Vagina (tissue), 2 donors: ENCODE results near the gene CMSS1. TPM values are rescaled to one million over a fixed set of nuclear protein-coding genes. Genes with fewer than 3 reads are reported as not detected.

Source experiments
- DNase-seq, 2 donors: peaks; one replicate each; pipeline ENCODE4 v3.0.0-alpha.2; 2017; ENCODE audit errors: extremely low spot score in 2 of 2
- H3K27ac ChIP-seq: fragments of 200-600 bp; sonication (generic); one replicate; pipeline ENCODE4 v1.5.1; 2019
- H3K27me3 ChIP-seq: fragments of 200-600 bp; sonication (generic); one replicate; pipeline ENCODE4 v1.5.1; 2019
- H3K36me3 ChIP-seq, 2 donors: fragments of 200-600 bp; sonication (generic); one replicate each; pipeline ENCODE4 v1.5.1; 2017 to 2019
- H3K4me1 ChIP-seq: fragments of 200-600 bp; sonication (generic); one replicate; pipeline ENCODE4 v1.5.1; 2019
- H3K4me3 ChIP-seq, 2 donors: fragments of 200-600 bp; sonication (generic); 1 replicate in 1 of 2; 2 replicates in 1 of 2; pipeline ENCODE4 v1.5.1; 2016 to 2019
- H3K9me3 ChIP-seq: fragments of 200-600 bp; sonication (generic); one replicate; pipeline ENCODE4 v1.5.1; 2019
- POLR2A ChIP-seq, 2 donors: fragments of 450-650 bp; IDR thresholded peaks; one replicate each; pipeline ENCODE4 v1.6.1; 2017; ENCODE audit warnings: antibody characterized with exemption in 2 of 2, mild to moderate bottlenecking in 2 of 2, moderate library complexity in 2 of 2
- POLR2AphosphoS5 ChIP-seq, 2 donors: sonication (generic); formaldehyde crosslinking; IDR thresholded peaks; one replicate each; pipeline ENCODE4 v1.9.0; 2017; ENCODE audit warnings: antibody characterized with exemption in 2 of 2, mild to moderate bottlenecking in 2 of 2, low read depth in 1 of 2; ENCODE audit not compliant: insufficient read depth in 1 of 2
- intact Hi-C: fragments of 100-400 bp; cut with DNase I; formaldehyde crosslinking; loops from one replicate; pipeline ENCODE4 v1.15.1; 2023
- total RNA-seq: library from RNA; depleted of rRNA; stranded (reverse); fragments of >200 nt; gene quantifications from one replicate; pipeline ENCODE4 v1.2.3, GENCODE V29; 2016
- TF ChIP-seq, protein P1 (sequence below), 3 experiments: fragments of 450-650 bp in 2 of 3; fragments of 200-600 bp in 1 of 3; sonication (generic) in 1 of 3; IDR thresholded peaks; one replicate each; pipeline ENCODE4 v1.5.1; 2017 to 2019; ENCODE audit warnings: antibody characterized with exemption in 3 of 3, mild to moderate bottlenecking in 2 of 3, moderate library complexity in 2 of 3

CMSS1 gene
- total RNA-seq, 1 donor from 2014 or later, result 21.4 TPM

GRCh38 chr3:99781761-99782160 is 35.9 kb upstream of the CMSS1 start:
- no peak for DNase-seq
- Histone ChIP-seq H3K9me3 (no peaks in the 10 kb centered on the region), H3K27ac (no peak overlapping the region), H3K27me3 (no peaks in the 10 kb centered on the region), H3K36me3 (no peaks in the 10 kb centered on the region), H3K4me1 (no peaks in the 10 kb centered on the region), H3K4me3 (no peak overlapping the region)
- TF ChIP-seq POLR2AphosphoS5 (IDR thresholded peaks at IDR 0.05; ENCODE audit: insufficient read depth in 1 of 2, low read depth in 1 of 2) (no peak), POLR2A (IDR thresholded peaks at IDR 0.05) (no peak)
- TF ChIP-seq, protein P1, sequence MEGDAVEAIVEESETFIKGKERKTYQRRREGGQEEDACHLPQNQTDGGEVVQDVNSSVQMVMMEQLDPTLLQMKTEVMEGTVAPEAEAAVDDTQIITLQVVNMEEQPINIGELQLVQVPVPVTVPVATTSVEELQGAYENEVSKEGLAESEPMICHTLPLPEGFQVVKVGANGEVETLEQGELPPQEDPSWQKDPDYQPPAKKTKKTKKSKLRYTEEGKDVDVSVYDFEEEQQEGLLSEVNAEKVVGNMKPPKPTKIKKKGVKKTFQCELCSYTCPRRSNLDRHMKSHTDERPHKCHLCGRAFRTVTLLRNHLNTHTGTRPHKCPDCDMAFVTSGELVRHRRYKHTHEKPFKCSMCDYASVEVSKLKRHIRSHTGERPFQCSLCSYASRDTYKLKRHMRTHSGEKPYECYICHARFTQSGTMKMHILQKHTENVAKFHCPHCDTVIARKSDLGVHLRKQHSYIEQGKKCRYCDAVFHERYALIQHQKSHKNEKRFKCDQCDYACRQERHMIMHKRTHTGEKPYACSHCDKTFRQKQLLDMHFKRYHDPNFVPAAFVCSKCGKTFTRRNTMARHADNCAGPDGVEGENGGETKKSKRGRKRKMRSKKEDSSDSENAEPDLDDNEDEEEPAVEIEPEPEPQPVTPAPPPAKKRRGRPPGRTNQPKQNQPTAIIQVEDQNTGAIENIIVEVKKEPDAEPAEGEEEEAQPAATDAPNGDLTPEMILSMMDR (IDR thresholded peaks at IDR 0.05), result no peak
- intact Hi-C loops, result no loop called here

DNA sequence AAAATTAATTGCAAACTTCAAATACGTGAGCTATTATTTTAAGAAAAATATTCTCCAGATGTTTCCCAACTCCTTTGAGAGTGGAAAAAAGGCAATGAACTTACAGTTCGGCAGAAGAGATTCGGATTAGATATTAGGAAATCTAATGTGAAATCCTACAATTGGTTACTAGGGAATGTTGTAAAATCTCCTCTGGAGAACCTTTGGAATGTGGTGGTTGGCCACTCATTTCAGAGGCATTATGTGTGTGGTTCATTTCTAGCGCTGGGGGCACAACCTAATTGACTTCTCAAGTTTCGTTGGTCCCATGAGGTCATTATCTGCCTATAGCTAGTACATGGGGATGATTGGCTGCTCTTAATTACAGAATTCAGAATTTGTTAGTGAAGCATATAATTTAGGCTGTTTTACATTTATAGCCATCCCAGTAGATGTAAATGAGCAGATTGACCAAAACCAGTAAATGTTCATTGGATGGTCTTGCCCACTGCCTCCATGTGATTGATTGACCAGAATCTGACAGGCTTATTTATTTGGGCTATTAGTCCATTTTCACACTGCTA is 34.6 kb upstream of the CMSS1 start:
- Histone ChIP-seq H3K4me1 (no peaks in the 10 kb centered on the region), H3K4me3 (no peak overlapping the region), H3K27me3 (no peaks in the 10 kb centered on the region), H3K9me3 (no peaks in the 10 kb centered on the region), H3K27ac (no peak overlapping the region), H3K36me3 (no peaks in the 10 kb centered on the region)
- TF ChIP-seq POLR2AphosphoS5 (IDR thresholded peaks at IDR 0.05; ENCODE audit: insufficient read depth in 1 of 2, low read depth in 1 of 2) (no peak), POLR2A (IDR thresholded peaks at IDR 0.05) (no peak)
- TF ChIP-seq, protein P1 (IDR thresholded peaks at IDR 0.05), result no peak
- intact Hi-C loops, result no loop called here
- no peak for DNase-seq

DNA sequence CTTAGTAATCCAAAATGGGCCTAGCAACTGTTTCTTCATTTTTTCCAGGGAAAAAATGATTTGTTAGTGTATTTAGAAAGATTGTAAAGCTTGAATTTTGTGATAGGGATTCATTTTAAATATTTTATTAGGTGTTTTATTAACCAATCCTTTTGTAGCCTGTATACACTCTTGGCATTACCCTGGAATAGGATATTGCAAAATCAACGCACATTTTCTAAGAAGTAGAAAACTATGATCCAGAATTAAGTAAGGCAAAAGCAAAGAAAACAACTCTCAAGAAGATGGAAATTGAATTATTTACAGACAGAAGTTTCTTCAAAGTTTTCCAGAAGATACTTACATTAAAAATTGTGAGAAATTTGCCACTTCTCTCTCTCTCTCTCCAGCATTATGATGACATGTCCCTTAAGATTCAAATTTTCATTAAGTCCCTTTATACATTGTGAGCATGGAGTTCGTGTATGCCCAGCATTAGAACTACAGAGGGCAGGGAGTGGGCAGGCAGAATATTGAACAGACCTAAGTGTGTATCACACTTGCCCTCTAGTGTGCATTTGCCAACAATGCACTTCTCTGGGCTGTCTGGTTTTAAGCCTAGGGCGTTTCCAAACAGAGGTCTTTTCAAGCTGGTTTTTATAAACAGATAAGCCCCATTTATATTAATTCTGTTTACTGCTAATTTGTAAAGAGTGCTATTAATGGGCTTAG is 28.5 kb upstream of the CMSS1 start:
- Histone ChIP-seq H3K36me3 (no peaks in the 10 kb centered on the region), H3K4me3 (no peak overlapping the region), H3K9me3 (no peaks in the 10 kb centered on the region), H3K27ac (no peak overlapping the region), H3K27me3 (no peaks in the 10 kb centered on the region), H3K4me1 (no peaks in the 10 kb centered on the region)
- intact Hi-C loops, result no loop called here
- no peak for DNase-seq
- TF ChIP-seq POLR2A (IDR thresholded peaks at IDR 0.05) (no peak), POLR2AphosphoS5 (IDR thresholded peaks at IDR 0.05; ENCODE audit: insufficient read depth in 1 of 2, low read depth in 1 of 2) (no peak)
- TF ChIP-seq, protein P1 (IDR thresholded peaks at IDR 0.05), result no peak

DNA sequence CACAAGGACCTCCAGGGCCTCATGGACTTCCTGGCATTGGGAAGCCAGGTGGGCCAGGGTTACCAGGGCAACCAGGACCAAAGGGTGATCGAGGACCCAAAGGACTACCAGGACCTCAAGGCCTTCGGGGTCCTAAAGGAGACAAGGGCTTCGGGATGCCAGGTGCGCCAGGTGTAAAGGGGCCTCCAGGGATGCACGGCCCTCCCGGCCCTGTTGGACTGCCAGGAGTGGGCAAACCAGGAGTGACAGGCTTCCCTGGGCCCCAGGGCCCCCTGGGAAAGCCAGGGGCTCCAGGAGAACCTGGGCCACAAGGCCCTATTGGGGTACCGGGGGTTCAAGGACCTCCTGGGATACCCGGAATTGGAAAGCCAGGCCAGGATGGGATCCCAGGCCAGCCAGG is 23.2 kb upstream of the CMSS1 start:
- intact Hi-C loops, result no loop called here
- TF ChIP-seq, protein P1 (IDR thresholded peaks at IDR 0.05), result no peak
- no peak for TF ChIP-seq POLR2A (IDR thresholded peaks at IDR 0.05)
- no peak for TF ChIP-seq POLR2AphosphoS5 (IDR thresholded peaks at IDR 0.05; ENCODE audit: insufficient read depth in 1 of 2, low read depth in 1 of 2)

GRCh38 chr3:99795573-99795972 is 22.1 kb upstream of the CMSS1 start:
- DNase-seq, result no peak
- intact Hi-C loops, result loop anchor here (5.0 kb wide), 1 partner anchor 763 kb away; no protein-coding TSS in a partner anchor
- Histone ChIP-seq H3K4me1 (no peaks in the 10 kb centered on the region), H3K4me3 (no peak overlapping the region), H3K9me3 (no peaks in the 10 kb centered on the region), H3K27me3 (no peaks in the 10 kb centered on the region), H3K27ac (no peak overlapping the region), H3K36me3 (no peaks in the 10 kb centered on the region)
- TF ChIP-seq, protein P1 (IDR thresholded peaks at IDR 0.05), result no peak
- TF ChIP-seq POLR2AphosphoS5 (IDR thresholded peaks at IDR 0.05; ENCODE audit: insufficient read depth in 1 of 2, low read depth in 1 of 2) (no peak), POLR2A (IDR thresholded peaks at IDR 0.05) (no peak)

More for the DNA sequence above, 23.2 kb upstream of the CMSS1 start:
- Histone ChIP-seq H3K36me3 (no peaks in the 10 kb centered on the region), H3K4me1 (no peaks in the 10 kb centered on the region), H3K4me3 (no peak overlapping the region), H3K27ac (no peak overlapping the region), H3K9me3 (no peaks in the 10 kb centered on the region), H3K27me3 (no peaks in the 10 kb centered on the region)
- DNase-seq, result no peak
